Stimulated activated naive CD4-positive, alpha-beta T cell treated with Interleukin-2 at 50 U/mL for 16 hours (primary cell): ENCODE data around the gene ST6GALNAC5.
"Not testable (repeated sequence)": the region's sequence is repeated elsewhere in the genome, so short reads cannot be mapped to it uniquely, and the experiment has no call there.

ENCODE experiments used
- DNase-seq: peaks from one replicate; lab custom pipeline; 2025; lab: John Stamatoyannopoulos, UW

ST6GALNAC5 gene

GRCh38 chr1:76866566-76866965 is 714 bp upstream of the ST6GALNAC5 start:
- DNase-seq = no peak

- DNase-seq = no peak
Measured at GRCh38 chr1:76868154-76868882, 1.0 kb downstream of the ST6GALNAC5 start.

- DNase-seq = no peak
Measured at GRCh38 chr1:76868916-76869315, 1.6 kb downstream of the ST6GALNAC5 start.

DNA sequence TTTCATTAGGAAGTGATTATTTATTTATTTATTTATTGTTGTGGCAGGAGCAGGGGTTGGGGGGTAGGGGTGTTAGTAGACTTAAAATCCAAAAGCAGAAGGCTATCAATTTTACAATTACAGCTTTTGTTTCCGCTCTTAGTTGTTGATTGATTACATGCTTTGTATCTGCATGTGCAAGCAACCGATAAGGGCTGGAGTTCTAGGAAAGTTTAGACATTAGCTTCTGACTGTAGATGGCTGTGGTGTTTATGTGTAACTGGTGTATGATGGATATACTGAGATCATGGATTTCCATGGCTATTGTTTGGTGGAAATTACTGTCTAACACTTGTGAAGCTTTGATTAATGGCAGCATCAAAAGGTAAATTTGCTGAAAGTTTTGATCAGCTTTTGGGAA is 2.8 kb downstream of the ST6GALNAC5 start:
- no peak for DNase-seq

GRCh38 chr1:76871355-76871974 is 4.2 kb downstream of the ST6GALNAC5 start:
- DNase-seq = no peak

DNA sequence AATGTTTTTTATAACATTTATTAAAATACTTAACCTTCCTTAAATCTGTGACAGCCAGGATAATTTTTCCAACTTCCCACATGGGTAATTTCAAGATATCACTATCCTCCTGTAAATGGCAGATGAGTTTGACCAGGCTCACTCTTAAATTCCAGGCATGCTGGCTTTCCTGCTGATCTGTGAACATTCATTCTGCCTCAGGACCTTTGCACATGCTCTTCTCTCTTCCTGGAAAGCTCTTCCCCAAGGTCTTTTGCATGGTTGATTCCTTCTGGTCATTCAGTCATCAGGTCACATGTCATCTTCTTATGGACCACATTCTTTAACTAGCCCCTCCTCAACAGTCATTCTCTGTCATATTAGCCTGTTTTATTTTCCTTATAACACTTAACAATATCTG is 5.7 kb downstream of the ST6GALNAC5 start:
- no peak for DNase-seq

- no peak for DNase-seq
Measured at GRCh38 chr1:76876655-76877395, 9.5 kb downstream of the ST6GALNAC5 start.

- DNase-seq = not testable (repeated sequence)
Measured at GRCh38 chr1:76879014-76879413, 11.7 kb downstream of the ST6GALNAC5 start.

GRCh38 chr1:76881762-76882161 is 14.5 kb downstream of the ST6GALNAC5 start:
- no peak for DNase-seq

GRCh38 chr1:76891931-76892622 is 24.8 kb downstream of the ST6GALNAC5 start:
- DNase-seq = no peak

GRCh38 chr1:76892675-76893074 is 25.4 kb downstream of the ST6GALNAC5 start:
- DNase-seq = no peak

GRCh38 chr1:76901158-76901767 is 34.0 kb downstream of the ST6GALNAC5 start:
- no peak for DNase-seq

DNA sequence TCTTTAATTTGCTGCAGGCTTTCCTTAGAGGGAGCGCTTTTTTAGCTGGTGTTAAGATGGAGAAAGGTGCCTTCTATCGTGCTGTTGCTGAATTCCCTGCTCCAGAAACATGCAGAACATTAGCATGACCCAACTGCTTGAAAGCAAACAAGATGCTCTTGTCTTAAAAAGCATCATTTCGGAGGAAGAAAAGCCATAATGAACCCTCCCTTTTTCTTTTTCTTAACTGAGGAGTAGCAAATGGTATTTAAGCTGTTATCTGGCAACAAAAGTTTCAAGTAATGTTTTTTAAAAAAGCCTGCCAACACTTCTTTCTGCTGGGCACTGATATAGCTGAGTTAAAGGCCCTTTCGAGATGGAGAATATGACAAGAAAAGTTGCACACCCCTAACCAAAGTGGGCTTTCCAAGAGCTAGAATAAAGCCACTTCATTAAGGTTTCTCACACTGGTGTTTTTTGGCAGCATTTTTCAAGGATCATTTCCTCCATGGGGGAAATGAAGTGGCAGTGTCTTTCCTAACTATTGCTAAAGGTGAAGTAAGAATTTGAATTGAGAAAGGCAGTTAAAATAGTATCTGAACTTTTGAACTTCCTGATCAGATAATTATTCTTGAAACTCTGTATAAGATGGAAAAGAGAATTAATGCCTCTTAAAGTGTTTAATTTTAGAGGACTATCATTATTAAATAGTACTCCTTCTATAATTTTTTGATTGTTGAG is 38.8 kb downstream of the ST6GALNAC5 start:
- DNase-seq = no peak

DNA sequence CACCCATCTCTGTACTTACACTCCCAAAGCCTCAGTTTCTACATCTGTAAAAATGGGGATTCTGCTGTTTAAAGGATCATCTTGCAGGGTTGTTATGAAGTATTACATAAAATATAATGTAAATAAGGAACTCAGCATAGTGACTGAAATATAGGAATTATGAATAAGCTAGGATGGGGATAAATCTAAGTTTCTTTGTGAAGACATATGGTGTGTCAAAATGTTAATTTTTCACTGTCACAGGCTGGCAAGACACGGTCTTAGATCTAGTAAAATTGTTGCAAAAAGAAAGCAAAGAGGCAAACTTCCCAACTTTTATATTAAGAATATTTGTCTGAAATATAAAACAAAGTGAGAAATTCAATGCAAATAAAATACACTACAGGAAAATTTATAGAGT is 42.0 kb downstream of the ST6GALNAC5 start:
- DNase-seq = no peak

- no peak for DNase-seq
Measured at GRCh38 chr1:76919085-76919484, 51.8 kb downstream of the ST6GALNAC5 start.

GRCh38 chr1:76921590-76921989 is 54.3 kb downstream of the ST6GALNAC5 start:
- no peak for DNase-seq

GRCh38 chr1:76925825-76926224 is 58.5 kb downstream of the ST6GALNAC5 start:
- DNase-seq = no peak

GRCh38 chr1:76928522-76928921 is 61.2 kb downstream of the ST6GALNAC5 start:
- no peak for DNase-seq

DNA sequence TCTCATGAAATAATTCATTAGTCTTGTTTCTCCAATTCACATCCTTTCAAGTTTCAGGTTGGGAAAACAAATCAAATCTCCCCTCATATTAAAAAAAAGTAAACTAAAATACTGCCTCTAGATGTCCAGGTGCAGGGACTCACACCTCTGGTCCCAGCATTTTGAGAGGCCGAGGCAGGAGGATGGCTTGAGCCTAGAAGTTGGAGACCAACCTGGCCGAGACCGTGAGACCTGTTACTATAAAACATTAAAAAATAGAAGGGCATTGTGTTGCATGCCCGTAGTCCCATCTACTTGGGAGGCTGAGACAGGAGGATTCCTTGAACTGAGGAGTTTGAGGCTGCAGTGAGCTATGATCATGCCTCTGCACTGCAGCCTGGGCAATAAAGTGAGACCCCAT is 61.9 kb downstream of the ST6GALNAC5 start:
- DNase-seq = no peak

- no peak for DNase-seq
Measured at GRCh38 chr1:76933847-76934815, 66.9 kb downstream of the ST6GALNAC5 start.
